Measurements from ENCODE around the gene ETS2.

The ETS2 gene

DNA sequence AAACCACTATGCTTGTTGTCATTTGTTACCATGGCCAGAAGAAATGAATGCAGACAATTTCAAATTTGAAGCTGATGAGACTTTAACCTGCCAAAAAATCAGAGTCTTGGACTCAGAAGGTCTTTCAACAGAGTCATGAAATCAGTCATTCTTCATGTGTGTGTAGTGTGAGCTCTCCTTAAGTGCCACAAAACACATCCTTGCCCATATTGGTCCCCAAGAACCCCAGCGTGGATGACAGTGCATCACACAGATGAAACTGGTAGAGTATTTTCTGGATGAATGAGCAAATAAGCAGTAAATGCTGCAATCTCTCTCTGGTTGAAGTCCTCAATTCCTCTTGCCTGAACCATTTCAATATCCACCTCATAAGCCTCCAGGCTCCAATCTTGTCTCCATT, 28.7 kb upstream of the ETS2 start:
- TF ChIP-seq, protein P1, sequence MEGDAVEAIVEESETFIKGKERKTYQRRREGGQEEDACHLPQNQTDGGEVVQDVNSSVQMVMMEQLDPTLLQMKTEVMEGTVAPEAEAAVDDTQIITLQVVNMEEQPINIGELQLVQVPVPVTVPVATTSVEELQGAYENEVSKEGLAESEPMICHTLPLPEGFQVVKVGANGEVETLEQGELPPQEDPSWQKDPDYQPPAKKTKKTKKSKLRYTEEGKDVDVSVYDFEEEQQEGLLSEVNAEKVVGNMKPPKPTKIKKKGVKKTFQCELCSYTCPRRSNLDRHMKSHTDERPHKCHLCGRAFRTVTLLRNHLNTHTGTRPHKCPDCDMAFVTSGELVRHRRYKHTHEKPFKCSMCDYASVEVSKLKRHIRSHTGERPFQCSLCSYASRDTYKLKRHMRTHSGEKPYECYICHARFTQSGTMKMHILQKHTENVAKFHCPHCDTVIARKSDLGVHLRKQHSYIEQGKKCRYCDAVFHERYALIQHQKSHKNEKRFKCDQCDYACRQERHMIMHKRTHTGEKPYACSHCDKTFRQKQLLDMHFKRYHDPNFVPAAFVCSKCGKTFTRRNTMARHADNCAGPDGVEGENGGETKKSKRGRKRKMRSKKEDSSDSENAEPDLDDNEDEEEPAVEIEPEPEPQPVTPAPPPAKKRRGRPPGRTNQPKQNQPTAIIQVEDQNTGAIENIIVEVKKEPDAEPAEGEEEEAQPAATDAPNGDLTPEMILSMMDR (IDR thresholded peaks at IDR 0.05; ENCODE audit: borderline replicate concordance, insufficient read depth, low read depth, low read length), result no peak
- H3K4me3 ChIP-seq (ENCODE audit: low read depth, low read length), result no peak overlapping the region

DNA sequence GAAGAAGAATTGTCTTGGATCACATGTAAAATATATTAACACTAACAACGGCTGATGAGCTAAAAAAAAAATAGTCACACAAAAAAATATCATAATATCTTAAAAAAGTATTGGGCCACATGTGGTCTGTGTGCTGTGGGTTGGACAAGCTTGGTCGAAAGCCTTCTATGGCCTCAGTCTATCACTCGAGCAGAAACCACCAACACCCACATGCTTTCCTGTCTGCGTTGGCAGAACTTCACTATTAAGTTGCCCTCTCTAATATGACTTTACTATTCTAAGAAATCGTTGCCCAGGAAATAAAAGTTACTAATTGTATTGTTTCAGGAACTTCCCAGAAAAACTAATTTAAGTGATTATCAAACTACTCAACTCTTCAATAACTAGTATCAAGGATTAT, 28.2 kb upstream of the ETS2 start:
- H3K4me3 ChIP-seq (ENCODE audit: low read depth, low read length), result no peak overlapping the region
- TF ChIP-seq, protein P1 (IDR thresholded peaks at IDR 0.05; ENCODE audit: borderline replicate concordance, insufficient read depth, low read depth, low read length), result no peak

DNA sequence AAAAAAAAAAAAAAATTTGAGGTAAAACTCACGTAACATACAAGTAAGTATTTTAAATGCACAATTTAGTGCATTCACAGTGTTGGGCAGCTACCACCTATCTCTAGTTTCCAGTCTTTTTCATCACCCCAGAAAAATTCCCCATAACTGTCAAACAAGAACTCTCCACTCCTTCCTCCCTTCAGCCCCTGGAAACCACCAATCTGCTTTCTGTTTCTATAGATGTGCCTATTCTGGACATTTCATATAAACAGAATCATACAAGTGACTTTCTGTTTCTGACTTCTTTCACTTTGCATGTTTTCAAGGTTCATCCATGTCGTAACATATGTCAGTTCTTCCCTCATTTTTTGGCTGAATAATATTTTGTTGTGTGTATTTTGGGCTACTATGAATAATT, 24.9 kb upstream of the ETS2 start:
- no peak overlapping the region for H3K4me3 ChIP-seq (ENCODE audit: low read depth, low read length)
- TF ChIP-seq, protein P1 (IDR thresholded peaks at IDR 0.05; ENCODE audit: borderline replicate concordance, insufficient read depth, low read depth, low read length), result no peak

DNA sequence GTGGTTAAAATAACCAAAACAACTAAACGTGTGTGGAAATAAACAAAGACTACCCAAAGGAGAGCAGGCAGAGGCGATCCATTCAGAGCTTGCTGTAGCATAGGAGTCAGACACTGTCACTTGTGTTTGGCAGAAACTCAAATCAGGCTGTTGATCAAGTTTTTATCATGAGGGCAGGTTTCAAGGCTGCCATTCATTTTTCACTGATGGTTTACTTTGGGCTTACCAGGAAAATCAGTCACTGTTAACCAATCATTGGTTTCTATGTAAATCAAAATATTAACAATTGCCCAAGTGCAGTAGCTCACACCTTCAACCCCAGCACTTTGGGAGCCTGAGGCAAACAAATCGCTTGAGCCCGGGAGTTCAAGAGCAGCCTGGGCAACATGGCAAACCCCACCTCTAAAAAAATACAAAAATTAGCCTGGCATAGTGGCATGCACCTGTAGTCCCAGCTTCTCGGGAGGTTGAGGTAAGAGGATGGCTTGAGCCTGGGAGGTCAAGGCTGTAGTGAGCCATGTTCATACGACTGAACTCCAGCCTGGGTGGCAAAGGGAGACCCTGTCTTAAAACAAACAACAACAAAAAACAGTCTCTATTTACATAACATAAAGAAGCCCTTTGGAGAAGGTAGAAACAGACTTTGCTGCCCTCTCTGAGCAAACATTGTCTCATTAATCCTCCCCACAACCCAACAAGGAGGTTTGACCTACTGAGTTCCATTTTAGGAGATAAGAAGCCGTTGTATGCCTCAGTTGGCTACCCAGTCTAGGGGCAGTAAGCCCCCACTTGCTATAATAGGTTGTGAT, 21.1 kb upstream of the ETS2 start:
- no peak overlapping the region for H3K4me3 ChIP-seq (ENCODE audit: low read depth, low read length)
- TF ChIP-seq, protein P1 (IDR thresholded peaks at IDR 0.05; ENCODE audit: borderline replicate concordance, insufficient read depth, low read depth, low read length), result no peak

DNA sequence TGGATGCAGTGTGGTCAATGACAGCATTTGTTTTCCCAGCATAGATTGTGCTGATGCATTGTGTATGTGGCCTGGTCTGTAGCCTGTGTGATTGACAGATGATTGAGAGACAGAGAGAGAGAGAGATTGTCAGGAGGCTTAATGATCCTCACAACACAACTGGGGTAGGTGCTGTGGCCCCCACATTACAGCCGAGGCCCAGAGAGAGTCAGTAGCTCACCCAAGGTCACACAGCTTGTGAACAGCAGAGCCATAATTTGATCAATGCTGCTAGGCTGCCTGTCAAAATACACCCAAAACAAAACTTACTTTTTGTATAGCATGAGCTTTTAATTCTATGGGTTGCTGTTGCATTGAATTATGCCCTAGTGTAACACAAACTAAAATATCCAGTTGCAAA, 20.2 kb upstream of the ETS2 start:
- H3K4me3 ChIP-seq (ENCODE audit: low read depth, low read length), result no peak overlapping the region
- TF ChIP-seq, protein P1 (IDR thresholded peaks at IDR 0.05; ENCODE audit: borderline replicate concordance, insufficient read depth, low read depth, low read length), result no peak

DNA sequence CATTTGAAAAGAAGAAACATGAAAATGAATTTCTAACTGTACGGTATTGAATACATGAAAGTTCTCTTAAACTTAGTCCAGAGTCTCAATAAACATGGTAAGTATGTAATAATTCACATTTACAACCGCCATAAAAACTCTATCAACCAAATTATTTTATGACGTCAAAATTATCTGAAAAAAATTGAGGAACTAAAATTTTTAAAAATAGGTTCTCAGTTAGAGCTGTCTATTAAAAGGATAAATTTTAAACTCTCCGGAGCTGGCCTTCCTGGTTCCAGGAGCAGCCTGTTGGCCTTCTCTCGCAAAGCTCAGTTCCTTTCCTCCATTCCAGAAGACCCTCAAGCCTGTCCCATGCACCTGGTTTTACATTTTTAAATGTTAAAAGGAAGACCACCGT, 18.7 kb upstream of the ETS2 start:
- TF ChIP-seq, protein P1 (IDR thresholded peaks at IDR 0.05; ENCODE audit: borderline replicate concordance, insufficient read depth, low read depth, low read length), result no peak
- H3K4me3 ChIP-seq (ENCODE audit: low read depth, low read length), result no peak overlapping the region

All from GM12875 (cell line).